IPS-15b (cell line): Measurements from ENCODE around the gene COL8A2.
A peak's percentile ranks its signal among the peaks of the same experiment; 100 is the strongest.

ENCODE experiments used
- H3K27me3 ChIP-seq: one replicate; pipeline ENCODE4 v1.6.1; 2013; ENCODE audit warnings: low read length; ENCODE audit not compliant: control insufficient read depth, insufficient read depth
- H3K36me3 ChIP-seq: one replicate; pipeline ENCODE4 v1.6.1; 2013; ENCODE audit warnings: low read length; ENCODE audit not compliant: control insufficient read depth, insufficient read depth
- H3K4me1 ChIP-seq: one replicate; pipeline ENCODE4 v1.6.1; 2013; ENCODE audit warnings: mild to moderate bottlenecking, low read length; ENCODE audit not compliant: control insufficient read depth, insufficient read depth
- H3K4me3 ChIP-seq: one replicate; pipeline ENCODE4 v1.5.1; 2013; ENCODE audit warnings: low read depth, low read length
- H3K9ac ChIP-seq: one replicate; pipeline ENCODE4 v1.6.1; 2013; ENCODE audit warnings: low read depth, mild to moderate bottlenecking, low read length
- H3K9me3 ChIP-seq: one replicate; pipeline ENCODE4 v1.6.1; 2013; ENCODE audit warnings: mild to moderate bottlenecking, low read length; ENCODE audit not compliant: control insufficient read depth, insufficient read depth

Gene COL8A2

DNA sequence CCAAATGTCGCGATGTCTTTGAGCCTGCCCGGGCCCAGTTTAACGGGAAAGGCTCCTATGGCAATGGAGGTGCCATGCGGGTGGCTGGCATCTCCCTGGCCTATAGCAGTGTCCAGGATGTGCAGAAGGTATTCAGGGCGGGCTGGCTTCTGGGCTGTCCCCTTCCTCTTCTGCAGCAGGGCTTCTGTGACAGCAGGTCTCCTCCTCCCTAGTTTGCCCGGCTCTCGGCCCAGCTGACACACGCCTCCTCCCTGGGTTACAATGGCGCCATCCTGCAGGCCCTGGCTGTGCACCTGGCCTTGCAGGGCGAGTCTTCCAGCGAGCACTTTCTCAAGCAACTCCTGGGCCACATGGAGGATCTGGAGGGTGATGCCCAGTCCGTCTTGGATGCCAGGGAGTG is 33.3 kb downstream of the COL8A2 start:
- Histone ChIP-seq H3K27me3 (no peaks in the 10 kb centered on the region), H3K9ac (no peak overlapping the region), H3K4me3 (no peak overlapping the region), H3K9me3 (no peaks in the 10 kb centered on the region), H3K4me1 (no peaks in the 10 kb centered on the region), H3K36me3 (peaks cover 34% of the 10 kb centered on the region)

DNA sequence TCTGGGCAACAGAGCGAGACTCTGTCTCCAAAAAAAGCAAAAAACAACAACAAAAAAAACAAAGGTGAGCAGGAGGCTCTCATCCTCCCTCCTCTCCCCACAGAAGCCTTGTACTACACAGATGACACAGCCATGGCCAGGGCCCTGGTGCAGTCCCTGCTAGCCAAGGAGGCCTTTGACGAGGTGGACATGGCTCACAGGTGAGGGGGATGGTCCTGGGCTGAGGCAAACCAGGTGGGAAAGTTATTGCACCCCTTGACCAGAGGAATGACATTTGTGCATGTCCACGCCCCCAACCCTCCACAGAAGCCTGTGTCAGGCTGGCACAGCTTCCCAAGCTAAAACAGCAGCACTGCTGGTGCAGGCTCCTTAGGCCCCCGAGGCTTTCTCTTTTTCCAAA is 33.9 kb downstream of the COL8A2 start:
- H3K4me3 ChIP-seq = no peak overlapping the region
- no peak overlapping the region for H3K9ac ChIP-seq
- peaks cover 34% of the 10 kb centered on the region for H3K36me3 ChIP-seq
- no peaks in the 10 kb centered on the region for H3K4me1 ChIP-seq
- H3K27me3 ChIP-seq = no peaks in the 10 kb centered on the region
- H3K9me3 ChIP-seq = no peaks in the 10 kb centered on the region

DNA sequence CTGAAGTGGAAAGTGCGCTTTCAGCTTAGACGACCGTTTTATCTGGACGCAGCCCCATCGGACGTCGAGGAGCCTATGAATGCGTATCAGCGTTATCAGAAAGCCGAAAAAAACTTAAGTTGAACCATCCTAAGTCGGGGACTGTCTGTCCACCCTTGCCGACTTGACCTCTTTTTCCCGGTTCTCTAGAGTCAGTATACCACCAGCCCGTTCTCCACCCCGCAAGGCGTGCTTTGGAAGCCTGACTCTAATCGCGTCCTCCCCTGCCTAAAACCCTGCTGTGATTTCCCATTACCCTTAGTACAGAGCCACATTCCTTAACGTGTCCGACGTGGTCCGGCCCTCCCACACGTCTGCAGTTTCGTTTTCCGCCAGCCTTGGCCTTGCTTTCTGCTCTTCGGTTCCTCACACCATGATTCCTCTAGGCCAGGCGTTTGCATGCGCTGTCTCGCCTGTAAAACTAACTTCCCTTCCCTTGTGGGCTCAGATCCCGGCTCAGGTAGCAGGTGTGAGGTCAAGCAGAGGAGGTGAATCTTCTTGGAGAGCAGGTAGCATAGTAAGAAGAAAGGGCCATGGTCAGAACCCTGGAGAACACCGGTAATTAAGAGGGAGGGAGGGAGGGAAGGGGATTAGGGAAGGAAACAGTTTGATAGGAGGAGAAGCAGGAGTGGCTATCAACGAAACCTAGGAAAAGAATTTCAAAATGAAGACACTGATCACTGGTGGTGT is 35.5 kb downstream of the COL8A2 start:
- no peaks in the 10 kb centered on the region for H3K9me3 ChIP-seq
- H3K4me1 ChIP-seq = no peaks in the 10 kb centered on the region
- peaks cover 29% of the 10 kb centered on the region for H3K36me3 ChIP-seq
- peak overlapping the region; percentile 95 for H3K4me3 ChIP-seq
- H3K9ac ChIP-seq = peak overlapping the region; percentile 66
- peaks cover 6% of the 10 kb centered on the region for H3K27me3 ChIP-seq

DNA sequence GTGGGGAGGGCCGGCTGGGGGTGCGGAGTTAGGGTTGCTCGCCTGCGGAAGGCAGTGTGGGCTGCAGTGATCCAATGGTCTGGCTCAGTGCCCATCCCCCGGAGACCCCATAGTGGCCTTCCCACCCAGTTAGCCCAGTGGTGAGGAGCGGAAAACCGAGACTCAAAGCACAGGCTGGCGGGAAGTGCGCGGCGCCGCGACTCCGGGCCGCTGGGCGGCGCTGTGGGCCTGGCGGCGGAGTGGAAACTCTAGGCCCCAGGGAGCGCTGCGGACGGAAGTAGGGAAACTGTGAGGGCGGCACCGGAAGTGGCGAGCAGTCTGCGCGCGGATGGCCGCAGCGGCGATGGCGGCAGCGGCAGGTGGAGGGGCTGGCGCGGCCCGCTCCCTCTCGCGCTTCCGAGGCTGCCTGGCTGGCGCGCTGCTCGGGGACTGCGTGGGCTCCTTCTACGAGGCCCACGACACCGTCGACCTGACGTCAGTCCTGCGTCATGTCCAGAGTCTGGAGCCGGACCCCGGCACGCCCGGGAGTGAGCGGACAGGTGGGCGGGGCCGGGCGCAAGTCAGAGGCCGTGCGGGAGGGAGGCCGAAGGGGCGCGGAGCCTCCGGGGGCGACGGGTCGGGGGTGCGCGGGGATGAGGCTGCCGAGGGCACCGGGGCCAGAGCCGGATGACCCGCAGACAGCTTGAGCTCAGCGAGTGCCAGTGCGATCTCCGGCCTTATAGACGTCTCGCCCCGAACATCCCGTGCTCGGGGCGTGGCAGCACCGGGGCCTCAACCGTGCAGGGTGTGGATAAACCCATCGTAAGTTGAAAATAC is 36.2 kb downstream of the COL8A2 start, which contains the start of gene ADPRS:
ADPRS (plus strand) TSS at position 316 of the 816 bp plus-strand sequence; CDS start at position 329, 13 bp downstream.
- H3K4me1 ChIP-seq = no peaks in the 10 kb centered on the region
- H3K36me3 ChIP-seq = peaks cover 21% of the 10 kb centered on the region
- H3K9ac ChIP-seq = peak within 1 kb of the TSS; percentile 66
- H3K9me3 ChIP-seq = no peaks in the 10 kb centered on the region
- H3K27me3 ChIP-seq = peaks cover 6% of the 10 kb centered on the region
- H3K4me3 ChIP-seq = peak within 1 kb of the TSS; percentile 95

- no peak overlapping the region for H3K9ac ChIP-seq
- peaks cover 16% of the 10 kb centered on the region for H3K36me3 ChIP-seq
- H3K9me3 ChIP-seq = no peaks in the 10 kb centered on the region
- peaks cover 6% of the 10 kb centered on the region for H3K27me3 ChIP-seq
- H3K4me3 ChIP-seq = peak overlapping the region; percentile 95
- H3K4me1 ChIP-seq = no peaks in the 10 kb centered on the region
These were observed 36.8 kb downstream of the COL8A2 start for GRCh38 chr1:36088265-36088576.

DNA sequence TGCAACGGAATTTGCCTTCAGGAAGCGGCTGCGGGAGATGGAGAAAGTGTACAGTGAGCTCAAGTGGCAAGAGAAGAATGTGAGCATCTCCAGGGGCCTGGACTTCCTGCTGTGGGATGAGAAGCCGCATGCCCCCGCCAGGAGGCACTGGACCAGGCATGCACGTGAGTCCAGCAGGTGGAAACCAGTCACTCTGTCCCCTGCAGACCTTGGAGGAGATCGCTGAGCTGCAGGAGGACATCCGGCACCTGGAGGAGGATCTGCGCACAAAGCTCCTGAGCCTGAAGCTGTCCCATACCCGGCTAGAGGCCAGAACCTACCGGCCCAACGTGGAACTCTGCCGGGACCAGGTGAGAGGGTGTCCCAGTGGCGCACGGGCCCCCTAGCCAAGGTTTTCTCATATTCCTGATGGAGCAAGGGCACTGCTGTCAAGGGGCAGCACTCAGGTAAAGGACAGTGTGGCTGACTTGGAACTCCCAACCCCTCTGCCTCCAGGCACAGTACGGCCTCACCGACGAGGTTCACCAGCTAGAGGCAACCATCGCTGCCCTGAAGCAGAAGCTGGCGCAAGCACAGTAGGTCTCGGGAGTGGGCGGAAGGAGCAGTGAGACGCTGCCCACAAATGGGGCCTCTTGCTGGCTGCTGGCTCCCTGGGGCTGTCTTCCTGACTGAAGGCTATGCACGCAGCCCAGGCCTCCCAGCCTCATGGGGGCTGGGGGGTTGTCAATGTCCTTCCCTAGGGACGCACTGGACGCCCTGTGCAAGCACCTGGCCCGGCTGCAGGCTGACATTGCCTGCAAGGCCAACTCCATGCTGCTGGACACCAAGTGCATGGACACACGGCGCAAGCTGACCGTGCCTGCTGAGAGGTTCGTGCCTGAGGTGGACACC is 37.5 kb downstream of the COL8A2 start:
- Histone ChIP-seq H3K4me1 (no peaks in the 10 kb centered on the region), H3K27me3 (peaks cover 6% of the 10 kb centered on the region), H3K9me3 (no peaks in the 10 kb centered on the region), H3K9ac (no peak overlapping the region), H3K36me3 (peaks cover 10% of the 10 kb centered on the region), H3K4me3 (peak overlapping the region; percentile 95)

GRCh38 chr1:36086529-36087232 is 38.3 kb downstream of the COL8A2 start:
- H3K27me3 ChIP-seq = peaks cover 6% of the 10 kb centered on the region
- H3K36me3 ChIP-seq = peaks cover 2% of the 10 kb centered on the region
- no peaks in the 10 kb centered on the region for H3K9me3 ChIP-seq
- no peaks in the 10 kb centered on the region for H3K4me1 ChIP-seq
- H3K9ac ChIP-seq = no peak overlapping the region
- H3K4me3 ChIP-seq = no peak overlapping the region

DNA sequence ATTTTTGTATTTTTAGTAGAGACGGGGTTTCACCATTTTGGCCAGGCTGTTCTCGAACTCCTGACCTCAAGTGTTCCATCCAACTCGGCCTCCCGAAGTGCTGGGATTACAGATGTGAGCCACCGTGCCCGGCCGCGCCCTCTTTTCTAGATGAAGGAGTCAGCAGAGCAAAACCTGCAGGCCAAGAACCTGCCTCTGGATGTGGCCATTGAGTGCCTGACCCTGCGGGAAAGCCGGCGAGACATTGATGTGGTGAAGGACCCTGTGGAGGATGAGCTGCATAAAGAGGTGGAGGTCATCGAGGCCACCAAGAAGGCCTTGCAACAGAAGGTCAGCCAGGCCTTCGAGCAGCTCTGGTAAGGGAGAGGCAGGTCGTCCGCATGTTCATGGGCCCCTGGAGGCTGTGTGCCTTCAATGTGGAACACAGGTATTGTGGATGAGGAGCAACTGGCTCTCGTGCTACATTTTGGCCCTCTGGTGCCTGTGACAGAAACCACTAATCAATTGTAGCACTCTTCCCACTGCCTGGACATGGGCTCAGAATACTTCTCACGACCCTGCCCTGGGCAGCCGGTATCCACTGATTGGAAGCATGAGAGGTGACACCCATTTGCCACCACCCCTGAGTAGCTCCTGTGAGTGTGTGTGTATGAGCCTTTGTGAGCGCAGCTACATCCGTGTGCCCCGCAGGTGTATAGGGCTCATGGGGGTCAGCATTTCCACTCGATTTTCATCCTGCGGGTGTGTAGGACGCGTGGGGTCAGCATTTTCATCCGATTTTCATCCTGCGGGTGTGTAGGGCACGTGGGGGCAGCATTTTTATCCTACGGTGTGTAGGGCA is 39.1 kb downstream of the COL8A2 start:
- Histone ChIP-seq H3K27me3 (peaks cover 6% of the 10 kb centered on the region), H3K9me3 (no peaks in the 10 kb centered on the region), H3K4me3 (no peak overlapping the region), H3K9ac (no peak overlapping the region), H3K36me3 (no peaks in the 10 kb centered on the region), H3K4me1 (no peaks in the 10 kb centered on the region)

- H3K4me3 ChIP-seq = peak overlapping the region; percentile 55
- H3K4me1 ChIP-seq = no peaks in the 10 kb centered on the region
- no peak overlapping the region for H3K9ac ChIP-seq
- H3K9me3 ChIP-seq = no peaks in the 10 kb centered on the region
- H3K36me3 ChIP-seq = no peaks in the 10 kb centered on the region
- peaks cover 6% of the 10 kb centered on the region for H3K27me3 ChIP-seq
These were observed 39.9 kb downstream of the COL8A2 start for GRCh38 chr1:36085126-36085525.

DNA sequence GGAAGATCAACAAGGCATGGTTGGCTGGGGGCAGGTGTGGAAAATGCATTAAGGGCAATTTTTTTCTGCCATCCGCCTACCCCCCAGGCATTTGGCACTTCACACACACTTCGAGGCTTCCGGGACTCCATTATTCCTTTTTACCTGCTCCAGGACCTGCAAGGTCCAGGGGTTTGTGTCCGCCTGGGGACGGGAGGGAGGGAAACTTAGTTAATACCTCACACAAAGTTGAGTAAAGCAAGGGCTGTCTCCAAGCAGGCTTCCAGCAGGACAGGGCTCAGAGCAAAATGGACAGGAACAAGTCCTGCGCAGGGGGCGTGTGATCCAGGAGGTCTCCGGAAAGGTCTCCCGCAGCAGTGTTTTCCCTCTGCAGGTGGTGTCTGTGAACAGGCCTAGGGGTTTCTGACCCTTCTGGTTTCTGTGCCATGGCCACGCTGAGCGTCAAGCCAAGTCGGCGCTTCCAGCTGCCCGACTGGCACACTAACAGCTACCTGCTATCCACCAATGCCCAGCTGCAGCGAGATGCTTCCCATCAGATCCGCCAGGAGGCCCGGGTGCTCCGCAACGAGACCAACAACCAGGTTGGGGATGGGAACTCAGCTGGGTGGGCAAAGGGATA is 40.4 kb downstream of the COL8A2 start:
- H3K36me3 ChIP-seq = no peaks in the 10 kb centered on the region
- peaks cover 6% of the 10 kb centered on the region for H3K27me3 ChIP-seq
- peak overlapping the region; percentile 55 for H3K4me3 ChIP-seq
- no peak overlapping the region for H3K9ac ChIP-seq
- no peaks in the 10 kb centered on the region for H3K4me1 ChIP-seq
- no peaks in the 10 kb centered on the region for H3K9me3 ChIP-seq
